AG04450 (cell line): ENCODE measurements around the gene NOXA1. TPM values are rescaled to one million over a fixed set of nuclear protein-coding genes. Genes with fewer than 3 reads are reported as not detected.

Experiments used
- CTCF ChIA-PET: fragments of 300-600, 350-600 bp; formaldehyde crosslinking; extraction: SDS; loops from one replicate; lab custom pipeline; 2022; ENCODE audit warnings: antibody characterized with exemption, inconsistent platforms; lab: Charles Lee
- POLR2A ChIA-PET: fragments of 350-600 bp; formaldehyde crosslinking; extraction: SDS; loops from one replicate; lab custom pipeline; 2021; ENCODE audit warnings: antibody characterized with exemption, inconsistent platforms; lab: Yijun Ruan, JAX
- DNase-seq: peaks from one replicate; pipeline ENCODE4 v3.0.0-alpha.2; 2011; ENCODE audit warnings: low read depth, low spot score
- H3K27ac ChIP-seq: one replicate; pipeline ENCODE4 v1.5.1; 2012; ENCODE audit warnings: low read depth, low read length, control low read depth
- H3K27me3 ChIP-seq: one replicate; pipeline ENCODE4 v1.6.0; 2012; ENCODE audit warnings: low read length; ENCODE audit not compliant: control insufficient read depth, insufficient read depth
- H3K4me3 ChIP-seq: 2 replicates; pipeline ENCODE4 v1.5.1; 2011; ENCODE audit warnings: mild to moderate bottlenecking, low read depth, low read length, control low read depth
- H3K9me3 ChIP-seq: 2 replicates; pipeline ENCODE4 v1.5.1; 2012; ENCODE audit warnings: low read length; ENCODE audit not compliant: control insufficient read depth, insufficient read depth
- polyA plus RNA-seq: library from polyadenylated mRNA; depleted of rRNA; stranded (reverse); fragments of >200 nt; gene quantifications from 2 replicates; pipeline ENCODE4 v1.2.3, GENCODE V29; 2011
- TF ChIP-seq, protein P1 (sequence below): IDR thresholded peaks from 2 replicates; pipeline ENCODE4 v1.5.1; 2011; ENCODE audit warnings: low read depth, low read length, control low read depth, inconsistent platforms

Gene NOXA1
- polyA plus RNA-seq, 1 experiment = 0.06 TPM

DNA sequence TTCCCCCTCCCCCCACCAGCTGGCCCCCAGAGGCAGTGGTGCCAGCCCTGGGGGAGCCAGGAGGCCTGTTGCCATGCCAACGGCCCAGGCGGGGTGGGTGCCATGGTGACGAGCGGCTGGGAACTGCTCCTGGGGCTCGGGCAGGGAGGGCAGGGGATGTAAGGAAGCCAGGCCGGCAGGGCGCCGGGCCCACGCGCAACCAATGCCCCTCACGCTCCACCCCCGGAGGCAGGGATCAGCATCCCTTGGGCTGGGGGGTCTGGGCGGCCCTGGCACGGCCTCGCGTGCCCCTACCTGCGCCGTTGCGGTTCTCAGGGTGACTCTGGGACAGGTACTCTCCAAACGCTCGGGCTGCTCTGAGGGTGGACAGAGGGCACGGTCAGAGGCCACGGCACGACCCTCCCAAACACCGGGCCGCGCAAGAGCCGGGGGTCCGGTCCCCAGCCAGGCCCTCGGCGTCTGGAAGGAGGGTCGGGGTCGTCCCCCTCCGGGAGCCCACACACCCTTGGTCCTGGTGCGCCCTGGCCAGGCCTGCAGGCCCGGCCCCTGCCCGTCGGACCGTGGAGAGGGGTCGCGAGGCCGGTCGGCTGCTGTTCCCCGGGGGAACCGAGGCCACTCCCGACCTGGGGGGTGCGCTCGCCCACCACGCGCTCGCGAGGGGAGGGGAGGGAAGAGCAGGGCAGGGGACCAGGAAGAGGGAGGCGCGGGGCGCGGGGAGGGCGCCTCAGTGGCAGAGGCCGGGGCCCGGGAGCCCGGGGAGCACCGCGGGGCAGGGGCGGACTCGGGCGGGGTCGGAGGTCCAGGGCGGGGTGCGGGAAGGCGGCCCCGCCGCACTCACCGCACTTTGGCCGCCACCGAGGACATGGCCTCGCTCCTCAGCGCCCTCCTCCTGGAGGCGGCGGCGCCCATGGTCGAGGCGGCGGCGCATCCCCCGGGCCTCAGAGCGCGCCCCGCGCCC is 35.3 kb downstream of the NOXA1 start:
- no peak for DNase-seq
- CTCF ChIA-PET = interaction anchor here (1.0 kb wide), 1 partner anchor 222 kb away, joined by 3 read pairs; no protein-coding TSS in a partner anchor
- POLR2A ChIA-PET = no interaction called here
- Histone ChIP-seq H3K9me3 (peaks cover 3% of the 10 kb centered on the region; the same call in 1 of the 2 replicates), H3K4me3 (peak overlapping the region; percentile 69), H3K27me3 (peaks cover 6% of the 10 kb centered on the region), H3K27ac (no peak overlapping the region)
- TF ChIP-seq, protein P1, sequence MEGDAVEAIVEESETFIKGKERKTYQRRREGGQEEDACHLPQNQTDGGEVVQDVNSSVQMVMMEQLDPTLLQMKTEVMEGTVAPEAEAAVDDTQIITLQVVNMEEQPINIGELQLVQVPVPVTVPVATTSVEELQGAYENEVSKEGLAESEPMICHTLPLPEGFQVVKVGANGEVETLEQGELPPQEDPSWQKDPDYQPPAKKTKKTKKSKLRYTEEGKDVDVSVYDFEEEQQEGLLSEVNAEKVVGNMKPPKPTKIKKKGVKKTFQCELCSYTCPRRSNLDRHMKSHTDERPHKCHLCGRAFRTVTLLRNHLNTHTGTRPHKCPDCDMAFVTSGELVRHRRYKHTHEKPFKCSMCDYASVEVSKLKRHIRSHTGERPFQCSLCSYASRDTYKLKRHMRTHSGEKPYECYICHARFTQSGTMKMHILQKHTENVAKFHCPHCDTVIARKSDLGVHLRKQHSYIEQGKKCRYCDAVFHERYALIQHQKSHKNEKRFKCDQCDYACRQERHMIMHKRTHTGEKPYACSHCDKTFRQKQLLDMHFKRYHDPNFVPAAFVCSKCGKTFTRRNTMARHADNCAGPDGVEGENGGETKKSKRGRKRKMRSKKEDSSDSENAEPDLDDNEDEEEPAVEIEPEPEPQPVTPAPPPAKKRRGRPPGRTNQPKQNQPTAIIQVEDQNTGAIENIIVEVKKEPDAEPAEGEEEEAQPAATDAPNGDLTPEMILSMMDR = no peak

- Histone ChIP-seq H3K27me3 (peaks cover 6% of the 10 kb centered on the region), H3K27ac (no peak within 1 kb of the TSS), H3K4me3 (peak within 1 kb of the TSS; percentile 69), H3K9me3 (peaks cover 3% of the 10 kb centered on the region; the same call in 1 of the 2 replicates)
- TF ChIP-seq, protein P1 = no peak
- ChIA-PET CTCF (interaction anchor here (1.0 kb wide), 1 partner anchor 222 kb away, joined by 3 read pairs; no protein-coding TSS in a partner anchor), POLR2A (interaction anchor here (0.6 kb wide), 1 partner anchor 23 kb away, joined by 5 read pairs; no protein-coding TSS in a partner anchor)
- DNase-seq = peak; percentile 47
Measured at GRCh38 chr9:137459152-137459600, 36.0 kb downstream of the NOXA1 start, which contains the start of gene NSMF. Gene NSMF, minus strand, starts transcription at chr9:137459334. Its CDS starts 232 bp downstream, at chr9:137459102.

DNA sequence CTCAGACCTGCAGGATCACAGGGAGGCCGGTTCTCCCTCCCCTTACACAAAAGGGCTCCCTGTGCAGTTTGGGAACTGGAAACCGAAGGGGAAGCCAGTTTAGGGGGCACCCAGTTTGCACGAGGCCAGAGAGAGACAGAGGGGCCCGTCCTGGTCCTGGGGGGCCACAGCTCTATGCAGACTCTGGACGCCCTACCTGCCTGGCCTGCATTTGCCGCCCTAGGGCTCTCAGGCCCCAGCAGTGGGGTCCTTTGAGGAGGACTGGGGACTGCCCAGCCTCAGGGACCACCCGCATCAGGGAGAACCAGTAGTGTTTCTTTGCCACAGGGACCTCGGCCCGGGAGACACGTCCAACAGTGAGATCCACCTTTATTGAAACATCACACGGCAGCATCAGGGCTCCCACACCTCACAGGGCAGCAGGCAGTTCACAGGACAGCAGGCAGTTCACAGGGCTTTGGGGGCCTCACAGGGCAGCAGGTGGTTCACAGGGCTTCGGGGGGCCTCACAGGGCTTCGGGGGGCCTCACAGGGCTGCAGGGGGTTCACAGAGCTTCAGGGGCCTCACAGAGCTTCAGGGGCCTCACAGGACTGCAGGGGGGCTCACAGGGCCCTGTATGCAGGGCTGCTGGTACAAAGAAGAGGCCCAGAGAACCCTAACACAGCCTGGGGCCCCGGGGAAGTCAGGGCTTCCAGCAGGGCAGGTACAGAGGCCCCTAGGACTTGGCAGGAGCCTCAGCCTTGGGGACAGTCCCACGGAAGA is 36.6 kb downstream of the NOXA1 start:
- H3K9me3 ChIP-seq = peaks cover 3% of the 10 kb centered on the region; the same call in 1 of the 2 replicates
- peaks cover 6% of the 10 kb centered on the region for H3K27me3 ChIP-seq
- no peak for DNase-seq
- peak overlapping the region; percentile 49 for H3K4me3 ChIP-seq
- H3K27ac ChIP-seq = no peak overlapping the region
- TF ChIP-seq, protein P1 = no peak
- ChIA-PET POLR2A (interaction anchor here (0.6 kb wide), 1 partner anchor 23 kb away, joined by 5 read pairs; no protein-coding TSS in a partner anchor), CTCF (interaction anchor here (1.0 kb wide), 1 partner anchor 223 kb away, joined by 3 read pairs; no protein-coding TSS in a partner anchor)

DNA sequence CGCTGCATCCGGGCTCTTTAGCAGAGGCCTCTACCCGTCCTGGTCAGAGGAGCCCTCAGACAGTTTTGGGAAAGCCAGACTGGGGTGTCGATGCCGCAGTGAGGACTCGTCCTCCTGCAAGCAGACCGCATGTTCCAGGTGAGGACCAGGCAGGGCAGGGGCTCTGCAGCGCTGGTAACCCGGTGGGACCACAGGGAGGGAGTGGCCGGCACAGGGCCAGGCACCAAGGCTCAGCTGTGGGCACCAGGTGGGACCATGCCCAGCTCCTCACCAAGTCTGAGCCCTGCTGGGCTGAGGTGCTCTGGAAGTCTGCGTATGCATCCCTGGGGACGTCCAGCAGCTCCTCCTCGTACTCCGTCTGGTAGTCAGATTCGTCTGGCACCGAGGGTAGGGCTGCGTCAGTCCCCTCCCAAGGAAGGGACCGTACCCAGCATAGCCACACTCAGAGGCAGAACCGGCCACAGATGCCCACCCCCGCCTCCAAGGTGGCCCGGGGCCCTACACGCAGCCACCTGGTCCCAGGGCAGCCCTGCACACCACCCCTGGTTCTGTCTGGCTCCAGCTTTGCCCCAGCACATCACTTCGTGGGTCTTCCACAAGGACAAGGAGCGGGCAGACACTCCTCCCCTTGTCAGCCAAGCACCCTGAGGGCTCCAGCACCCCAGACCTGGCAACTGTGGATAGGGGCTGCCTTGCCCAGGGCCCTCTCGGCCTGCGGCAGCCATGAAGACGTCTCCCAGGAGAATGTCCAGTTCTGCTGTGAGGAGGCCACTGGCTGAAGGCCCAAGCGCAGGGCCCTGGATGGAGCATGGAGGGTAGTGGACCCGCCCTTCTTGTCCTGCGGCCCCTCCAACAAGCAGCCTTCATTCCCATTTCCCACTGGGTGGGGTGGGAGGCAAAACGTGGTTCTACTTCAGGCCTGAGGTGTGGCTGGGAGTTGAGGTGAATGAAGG is 37.4 kb downstream of the NOXA1 start:
- POLR2A ChIA-PET = no interaction called here
- H3K9me3 ChIP-seq = peaks cover 7% of the 10 kb centered on the region; the same call in 1 of the 2 replicates
- H3K27me3 ChIP-seq = peaks cover 13% of the 10 kb centered on the region
- DNase-seq = no peak
- TF ChIP-seq, protein P1 = no peak
- no peak overlapping the region for H3K4me3 ChIP-seq
- no peak overlapping the region for H3K27ac ChIP-seq
- CTCF ChIA-PET = no interaction called here
